Endodermal cell (in vitro differentiated cells): ENCODE results near the gene FBLN2. TPM values are rescaled to one million over a fixed set of nuclear protein-coding genes. Genes with fewer than 3 reads are reported as not detected.

ENCODE experiments used
- DNase-seq: peaks from one replicate; pipeline ENCODE4 v3.0.0-alpha.2; 2017
- H3K27ac ChIP-seq: 2 replicates; pipeline ENCODE4 v1.5.1; 2013; ENCODE audit warnings: mild to moderate bottlenecking, low read depth, low read length, moderate library complexity
- H3K27me3 ChIP-seq: 2 replicates; pipeline ENCODE4 v1.6.1; 2013; ENCODE audit warnings: mild to moderate bottlenecking, low read length, moderate library complexity; ENCODE audit not compliant: insufficient read depth, control insufficient read depth, poor library complexity, severe bottlenecking
- H3K36me3 ChIP-seq: 2 replicates; pipeline ENCODE4 v1.7.0; 2013; ENCODE audit warnings: mild to moderate bottlenecking, low read length, moderate library complexity; ENCODE audit not compliant: control insufficient read depth, insufficient read depth
- H3K4me1 ChIP-seq: one replicate; pipeline ENCODE4 v1.7.0; 2013; ENCODE audit warnings: low read length; ENCODE audit not compliant: control insufficient read depth, insufficient read depth
- H3K4me3 ChIP-seq: 2 replicates; pipeline ENCODE4 v1.5.1; 2013; ENCODE audit warnings: mild to moderate bottlenecking, low read length, moderate library complexity
- H3K9ac ChIP-seq: 2 replicates; pipeline ENCODE4 v1.6.1; 2013; ENCODE audit warnings: mild to moderate bottlenecking, low read length, moderate library complexity; ENCODE audit not compliant: poor library complexity, severe bottlenecking; ENCODE audit errors: extremely low read depth
- H3K9me3 ChIP-seq: 2 replicates; pipeline ENCODE4 v1.6.1; 2013; ENCODE audit warnings: mild to moderate bottlenecking, low read length, moderate library complexity; ENCODE audit not compliant: control insufficient read depth
- H3K27ac Mint-ChIP-seq: 2 replicates; pipeline ENCODE4 v1.8.0; 2020; ENCODE audit warnings: mixed read lengths
- H3K27me3 Mint-ChIP-seq: 2 replicates; pipeline ENCODE4 v1.8.0; 2021; ENCODE audit warnings: mild to moderate bottlenecking, mixed read lengths; ENCODE audit not compliant: insufficient read depth
- H3K36me3 Mint-ChIP-seq: 2 replicates; pipeline ENCODE4 v1.8.0; 2020; ENCODE audit warnings: low read depth, mixed read lengths
- H3K4me1 Mint-ChIP-seq: 2 replicates; pipeline ENCODE4 v1.8.0; 2020; ENCODE audit warnings: mixed read lengths
- H3K4me3 Mint-ChIP-seq: 2 replicates; pipeline ENCODE4 v1.8.0; 2020; ENCODE audit warnings: mild to moderate bottlenecking, moderate library complexity, mixed read lengths
- H3K9me3 Mint-ChIP-seq: 2 replicates; pipeline ENCODE4 v1.8.0; 2020; ENCODE audit warnings: mild to moderate bottlenecking, mixed read lengths
- CTCF ChIP-seq: fragments of 200-600 bp; sonication (generic); conservative IDR thresholded peaks from 2 replicates; pipeline ENCODE4 v1.5.0; 2021; ENCODE audit warnings: antibody characterized with exemption, mild to moderate bottlenecking
- WGBS, 2 experiments: methylation state at CpG; one replicate each; pipeline versions ENCODE4 v1.1.5 to v1.1.7; 2013; ENCODE audit warnings: missing lambda C conversion rate in 2 of 2, mixed read lengths in 1 of 2; ENCODE audit not compliant: insufficient coverage in 1 of 2, insufficient read length in 1 of 2; 5-methylcytosine and 5-hydroxymethylcytosine counted together
- total RNA-seq, 2 donors: library from RNA; stranded (reverse); fragmentation: NEBNext Ultra II Directional in 1 of 2; extraction: Animal tissue kit (Norgen Biotek cat#: 25700) in 1 of 2; gene quantifications; 2 replicates in 1 of 2; 3 replicates in 1 of 2; pipeline ENCODE4 v1.2.1, GENCODE V29; 2021

FBLN2 gene
- total RNA-seq, 2 donors from 2014 or later, result 86.1 to 136 TPM

GRCh38 chr3:13542142-13542541, 6.8 kb upstream of the FBLN2 start:
- no peak overlapping the region for H3K27ac Mint-ChIP-seq

GRCh38 chr3:13543253-13543652, 5.7 kb upstream of the FBLN2 start:
- peaks cover 37% of the 10 kb centered on the region for H3K4me1 Mint-ChIP-seq
- Histone ChIP-seq H3K27me3 (no peaks in the 10 kb centered on the region), H3K27ac (no peak overlapping the region), H3K4me1 (peaks cover 9% of the 10 kb centered on the region), H3K4me3 (no peak overlapping the region), H3K36me3 (no peaks in the 10 kb centered on the region), H3K9me3 (peaks cover 5% of the 10 kb centered on the region), H3K9ac (no peak overlapping the region)
- H3K27ac Mint-ChIP-seq, result no peak overlapping the region
- peaks cover 3% of the 10 kb centered on the region for H3K9me3 Mint-ChIP-seq
- H3K27me3 Mint-ChIP-seq, result peaks cover 13% of the 10 kb centered on the region
- TF ChIP-seq CTCF, result no peak
- WGBS, 2 experiments, result 77 to 96% methylated on average over 3 to 5 of the region's 5 CpGs
- no peak overlapping the region for H3K4me3 Mint-ChIP-seq
- H3K36me3 Mint-ChIP-seq, result no peaks in the 10 kb centered on the region
- DNase-seq, result peak; percentile 77

More at GRCh38 chr3:13542142-13542541, 6.8 kb upstream of the FBLN2 start:
- Histone ChIP-seq H3K27ac (no peak overlapping the region), H3K4me1 (peaks cover 9% of the 10 kb centered on the region), H3K9me3 (peaks cover 5% of the 10 kb centered on the region), H3K27me3 (no peaks in the 10 kb centered on the region), H3K4me3 (no peak overlapping the region), H3K9ac (no peak overlapping the region), H3K36me3 (no peaks in the 10 kb centered on the region)
- no peak for TF ChIP-seq CTCF
- H3K4me3 Mint-ChIP-seq, result no peak overlapping the region
- H3K9me3 Mint-ChIP-seq, result peaks cover 3% of the 10 kb centered on the region
- H3K27me3 Mint-ChIP-seq, result peaks cover 10% of the 10 kb centered on the region
- no peak for DNase-seq
- 93 to 95% methylated on average over 3 of the region's 3 CpGs for WGBS, 2 experiments
- H3K36me3 Mint-ChIP-seq, result no peaks in the 10 kb centered on the region
- H3K4me1 Mint-ChIP-seq, result peaks cover 26% of the 10 kb centered on the region

- Mint-ChIP-seq H3K4me1 (peaks cover 37% of the 10 kb centered on the region), H3K27ac (no peak overlapping the region), H3K27me3 (peaks cover 15% of the 10 kb centered on the region), H3K9me3 (peaks cover 3% of the 10 kb centered on the region), H3K4me3 (no peak overlapping the region), H3K36me3 (no peaks in the 10 kb centered on the region)
- Histone ChIP-seq H3K27me3 (no peaks in the 10 kb centered on the region), H3K4me1 (peaks cover 9% of the 10 kb centered on the region), H3K9me3 (peaks cover 5% of the 10 kb centered on the region), H3K9ac (no peak overlapping the region), H3K36me3 (no peaks in the 10 kb centered on the region), H3K4me3 (no peak overlapping the region), H3K27ac (no peak overlapping the region)
- no peak for DNase-seq
- WGBS, 2 experiments, result 75 to 83% methylated on average over 1 to 6 of the region's 6 CpGs
- TF ChIP-seq CTCF, result no peak
Measured at GRCh38 chr3:13544293-13544831, 4.6 kb upstream of the FBLN2 start.
